IPS DF 19.7 (cell line): Measurements from ENCODE around the gene MTRF1.

Experiments
- DNase-seq: peaks from one replicate; pipeline ENCODE4 v3.0.0-alpha.2; 2013; ENCODE audit warnings: low read depth, low spot score

The MTRF1 gene

GRCh38 chr13:41263261-41263971, at the start of gene MTRF1:
Gene MTRF1, minus strand, starts transcription at chr13:41263576. Its CDS starts 2,669 bp downstream, at chr13:41260907.
- DNase-seq, result no peak

- no peak for DNase-seq
Measured at GRCh38 chr13:41313117-41313516, 49.7 kb upstream of the MTRF1 start.

- no peak for DNase-seq
Measured at GRCh38 chr13:41312176-41312500, 48.8 kb upstream of the MTRF1 start.

- no peak for DNase-seq
Measured at GRCh38 chr13:41311406-41312175, 48.2 kb upstream of the MTRF1 start.

GRCh38 chr13:41310963-41311405, 47.6 kb upstream of the MTRF1 start, which contains the start of gene NAA16:
Gene NAA16, plus strand, starts transcription at chr13:41311267. Its CDS starts 262 bp downstream, at chr13:41311529.
- peak; percentile 50 for DNase-seq

- no peak for DNase-seq
Measured at GRCh38 chr13:41307884-41308640, 44.7 kb upstream of the MTRF1 start.

GRCh38 chr13:41306271-41307145, 43.1 kb upstream of the MTRF1 start:
- DNase-seq, result no peak

- DNase-seq, result no peak
Measured at GRCh38 chr13:41304551-41304950, 41.2 kb upstream of the MTRF1 start.

GRCh38 chr13:41302743-41303142, 39.4 kb upstream of the MTRF1 start:
- no peak for DNase-seq

GRCh38 chr13:41299316-41300094, 36.1 kb upstream of the MTRF1 start:
- no peak for DNase-seq

- DNase-seq, result no peak
Measured at GRCh38 chr13:41296879-41297646, 33.7 kb upstream of the MTRF1 start.

- DNase-seq, result no peak
Measured at GRCh38 chr13:41295973-41296372, 32.6 kb upstream of the MTRF1 start.

- DNase-seq, result no peak
Measured at GRCh38 chr13:41294914-41295313, 31.5 kb upstream of the MTRF1 start.

GRCh38 chr13:41293272-41293671, 29.9 kb upstream of the MTRF1 start:
- no peak for DNase-seq

GRCh38 chr13:41291246-41291645, 27.9 kb upstream of the MTRF1 start:
- no peak for DNase-seq

GRCh38 chr13:41289463-41289881, 26.1 kb upstream of the MTRF1 start:
- DNase-seq, result no peak

GRCh38 chr13:41286370-41286769, 23.0 kb upstream of the MTRF1 start:
- no peak for DNase-seq

- DNase-seq, result no peak
Measured at GRCh38 chr13:41284512-41285288, 21.3 kb upstream of the MTRF1 start.

- DNase-seq, result no peak
Measured at GRCh38 chr13:41282129-41282571, 18.8 kb upstream of the MTRF1 start.
